AG10803 (cell line): ENCODE data around the gene ST7L.
"Not testable (repeated sequence)": the region's sequence is repeated elsewhere in the genome, so short reads cannot be mapped to it uniquely, and the experiment has no call there.

ENCODE experiments used
- DNase-seq: peaks from one replicate; pipeline ENCODE4 v3.0.0; 2010; ENCODE audit warnings: low read depth
- H3K4me3 ChIP-seq: 2 replicates; pipeline ENCODE4 v1.5.1; 2011; ENCODE audit warnings: mild to moderate bottlenecking, low read length, control low read depth
- TF ChIP-seq, protein P1 (sequence below): conservative IDR thresholded peaks from 2 replicates; pipeline ENCODE4 v1.5.1; 2011; ENCODE audit warnings: mild to moderate bottlenecking, low read length, control low read depth, inconsistent platforms

Gene ST7L, protein sequence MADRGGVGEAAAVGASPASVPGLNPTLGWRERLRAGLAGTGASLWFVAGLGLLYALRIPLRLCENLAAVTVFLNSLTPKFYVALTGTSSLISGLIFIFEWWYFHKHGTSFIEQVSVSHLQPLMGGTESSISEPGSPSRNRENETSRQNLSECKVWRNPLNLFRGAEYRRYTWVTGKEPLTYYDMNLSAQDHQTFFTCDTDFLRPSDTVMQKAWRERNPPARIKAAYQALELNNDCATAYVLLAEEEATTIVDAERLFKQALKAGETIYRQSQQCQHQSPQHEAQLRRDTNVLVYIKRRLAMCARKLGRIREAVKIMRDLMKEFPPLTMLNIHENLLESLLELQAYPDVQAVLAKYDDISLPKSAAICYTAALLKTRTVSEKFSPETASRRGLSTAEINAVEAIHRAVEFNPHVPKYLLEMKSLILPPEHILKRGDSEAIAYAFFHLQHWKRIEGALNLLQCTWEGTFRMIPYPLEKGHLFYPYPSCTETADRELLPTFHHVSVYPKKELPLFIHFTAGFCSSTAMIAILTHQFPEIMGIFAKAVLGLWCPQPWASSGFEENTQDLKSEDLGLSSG

DNA sequence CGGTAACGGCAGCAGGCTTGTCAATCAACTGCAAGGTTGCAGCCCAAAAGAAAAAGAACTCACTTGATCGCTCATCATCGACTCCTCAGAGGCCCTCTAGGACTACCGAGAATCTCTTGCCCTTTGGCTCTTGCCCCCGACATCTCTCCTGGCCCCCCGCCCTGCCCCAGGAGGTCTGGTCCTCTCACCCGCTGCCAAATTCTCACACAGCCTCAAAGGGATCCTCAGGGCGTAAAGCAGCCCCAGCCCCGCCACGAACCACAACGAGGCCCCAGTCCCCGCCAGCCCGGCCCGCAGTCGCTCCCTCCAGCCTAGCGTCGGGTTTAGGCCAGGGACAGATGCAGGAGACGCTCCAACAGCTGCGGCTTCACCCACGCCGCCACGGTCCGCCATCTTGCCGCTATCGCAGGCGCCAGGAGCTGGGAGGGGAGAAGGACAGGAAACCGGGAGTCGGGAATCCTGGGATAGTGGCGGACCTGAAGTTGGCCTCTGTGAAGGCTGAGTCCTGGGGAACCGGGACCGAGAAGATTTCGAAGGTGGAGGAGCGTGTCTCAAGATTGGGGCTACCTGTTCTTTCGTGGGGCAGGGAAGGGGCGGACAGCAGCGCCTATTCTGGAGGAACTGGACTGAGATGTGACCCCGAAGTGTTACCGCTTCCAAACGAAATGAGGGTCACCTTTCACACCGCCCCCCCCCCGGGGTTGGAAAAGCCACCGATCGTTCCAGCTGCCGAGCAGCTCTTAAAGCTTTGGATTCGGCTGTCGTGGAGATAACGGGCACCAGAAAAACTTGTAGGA, at the start of gene ST7L:
ST7L (minus strand) TSS at position 421 of the 797 bp plus-strand sequence; CDS start at position 393, 28 bp downstream.
- peak within 1 kb of the TSS; percentile 100 for H3K4me3 ChIP-seq
- DNase-seq: peak; percentile 76
- TF ChIP-seq, protein P1, sequence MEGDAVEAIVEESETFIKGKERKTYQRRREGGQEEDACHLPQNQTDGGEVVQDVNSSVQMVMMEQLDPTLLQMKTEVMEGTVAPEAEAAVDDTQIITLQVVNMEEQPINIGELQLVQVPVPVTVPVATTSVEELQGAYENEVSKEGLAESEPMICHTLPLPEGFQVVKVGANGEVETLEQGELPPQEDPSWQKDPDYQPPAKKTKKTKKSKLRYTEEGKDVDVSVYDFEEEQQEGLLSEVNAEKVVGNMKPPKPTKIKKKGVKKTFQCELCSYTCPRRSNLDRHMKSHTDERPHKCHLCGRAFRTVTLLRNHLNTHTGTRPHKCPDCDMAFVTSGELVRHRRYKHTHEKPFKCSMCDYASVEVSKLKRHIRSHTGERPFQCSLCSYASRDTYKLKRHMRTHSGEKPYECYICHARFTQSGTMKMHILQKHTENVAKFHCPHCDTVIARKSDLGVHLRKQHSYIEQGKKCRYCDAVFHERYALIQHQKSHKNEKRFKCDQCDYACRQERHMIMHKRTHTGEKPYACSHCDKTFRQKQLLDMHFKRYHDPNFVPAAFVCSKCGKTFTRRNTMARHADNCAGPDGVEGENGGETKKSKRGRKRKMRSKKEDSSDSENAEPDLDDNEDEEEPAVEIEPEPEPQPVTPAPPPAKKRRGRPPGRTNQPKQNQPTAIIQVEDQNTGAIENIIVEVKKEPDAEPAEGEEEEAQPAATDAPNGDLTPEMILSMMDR: no peak

DNA sequence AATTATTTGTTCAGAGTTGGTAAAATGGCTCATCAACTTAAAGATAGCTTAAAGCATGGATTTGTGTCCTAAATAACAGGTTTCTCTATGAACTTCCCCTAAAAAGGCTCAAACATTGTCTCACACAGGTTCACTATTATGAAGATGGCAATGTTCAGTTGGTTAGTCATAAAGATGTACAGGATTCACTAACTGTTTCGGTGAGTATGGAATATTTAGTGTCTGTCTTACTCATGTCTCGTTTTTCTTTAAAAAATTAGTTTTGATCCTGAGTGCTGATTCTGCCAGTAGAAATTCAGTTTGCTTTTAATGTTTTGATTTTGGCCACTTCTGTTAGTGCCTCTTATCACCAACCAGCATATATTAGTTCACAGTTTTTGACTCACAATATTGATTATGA, 48.0 kb upstream of the ST7L start:
- no peak for DNase-seq

DNA sequence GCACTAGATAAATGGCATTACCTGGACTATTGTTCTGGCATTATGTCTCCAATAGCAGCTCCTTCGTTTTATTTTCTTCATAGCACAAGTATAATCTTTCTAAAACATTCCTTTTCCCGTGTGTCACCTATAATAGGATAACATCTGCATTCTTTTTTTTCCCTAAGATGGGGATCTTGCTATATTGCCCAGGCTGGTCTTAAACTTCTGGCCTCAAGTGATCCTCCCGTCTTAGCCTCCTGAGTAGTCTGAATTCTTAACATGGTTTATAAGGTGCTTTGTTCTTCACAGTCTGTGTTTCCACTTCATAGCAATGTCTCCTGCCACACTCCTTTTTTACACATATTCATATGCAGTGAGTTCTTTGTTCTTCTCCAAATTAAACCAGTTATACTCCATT, 46.9 kb upstream of the ST7L start:
- TF ChIP-seq, protein P1: no peak
- H3K4me3 ChIP-seq: no peak overlapping the region
- DNase-seq: no peak

More for the DNA sequence above, 48.0 kb upstream of the ST7L start:
- no peak overlapping the region for H3K4me3 ChIP-seq
- TF ChIP-seq, protein P1: no peak

DNA sequence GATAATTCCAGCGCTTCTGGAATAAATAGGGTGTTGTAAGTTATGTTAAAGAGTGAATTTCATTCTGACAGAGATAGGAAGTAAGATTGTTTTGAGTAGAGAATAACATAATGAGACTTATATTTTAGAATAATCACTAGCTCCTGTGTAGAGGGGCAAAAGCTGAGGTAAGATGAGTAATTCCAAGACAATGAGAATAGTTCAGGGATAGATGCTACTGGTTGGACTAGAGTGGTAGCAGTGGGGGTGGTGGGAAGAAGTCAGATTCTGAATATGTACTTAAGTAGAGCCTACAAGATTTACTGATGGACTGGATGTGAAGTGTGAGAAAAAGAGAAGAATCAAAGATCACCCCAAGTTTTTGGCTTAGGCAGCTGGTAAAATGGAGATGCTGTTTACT, 32.3 kb upstream of the ST7L start:
- TF ChIP-seq, protein P1: no peak
- DNase-seq: no peak
- no peak overlapping the region for H3K4me3 ChIP-seq

DNA sequence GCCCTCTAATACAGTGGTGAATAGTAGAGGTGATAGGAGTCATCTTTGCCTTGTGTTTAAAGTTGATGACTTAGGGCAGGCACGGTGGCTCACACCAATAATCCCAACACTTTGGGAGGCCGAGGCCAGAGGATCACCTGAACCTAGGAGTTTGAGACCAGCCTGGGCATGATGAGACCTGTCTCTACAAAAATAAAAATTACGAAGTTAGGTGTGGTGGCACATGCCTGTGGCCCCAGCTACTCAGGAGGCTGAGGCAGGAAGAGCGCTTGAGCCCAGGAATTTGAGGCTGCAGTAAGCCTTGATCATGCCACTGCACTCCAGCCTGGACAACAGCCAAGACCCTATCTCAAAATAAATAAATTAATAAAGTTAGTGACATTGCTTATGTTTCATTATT, 27.3 kb upstream of the ST7L start:
- no peak overlapping the region for H3K4me3 ChIP-seq
- DNase-seq: no peak
- TF ChIP-seq, protein P1: no peak

DNA sequence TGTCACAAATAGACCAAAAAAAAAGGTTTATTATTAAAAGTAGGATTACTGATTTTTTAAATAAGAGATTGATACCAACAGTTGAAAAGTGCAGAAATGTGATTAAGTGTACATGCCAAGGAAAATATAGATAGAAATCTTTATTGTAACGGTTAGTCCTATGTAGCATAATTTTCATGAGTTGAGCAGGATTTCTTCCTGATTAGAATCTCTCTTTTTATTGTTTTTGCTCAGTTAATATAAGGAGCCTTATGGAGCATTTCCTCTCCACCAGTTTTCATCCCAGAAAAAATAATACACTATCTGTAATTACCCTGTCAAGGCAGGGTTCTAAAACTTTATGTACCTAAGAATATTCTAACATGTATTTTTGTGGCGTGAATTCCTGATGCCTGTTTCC, 24.1 kb upstream of the ST7L start:
- DNase-seq: no peak
- H3K4me3 ChIP-seq: no peak overlapping the region
- TF ChIP-seq, protein P1: no peak

DNA sequence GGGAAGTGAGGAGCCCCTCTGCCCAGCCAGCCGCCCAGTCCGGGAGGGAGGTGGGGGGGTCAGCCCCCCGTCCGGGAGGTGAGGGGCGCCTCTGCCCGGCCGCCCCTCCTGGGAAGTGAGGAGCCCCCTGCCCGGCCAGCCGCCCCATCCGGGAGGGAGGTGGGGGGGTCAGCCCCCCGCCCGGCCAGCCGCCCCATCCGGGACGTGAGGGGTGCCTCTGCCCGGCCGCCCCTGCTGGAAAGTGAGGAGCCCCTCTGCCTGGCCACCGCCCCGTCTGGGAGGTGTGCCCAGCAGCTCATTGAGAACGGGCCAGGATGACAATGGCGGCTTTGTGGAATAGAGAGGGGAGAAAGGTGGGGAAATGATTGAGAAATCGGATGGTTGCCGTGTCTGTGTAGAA, 21.5 kb upstream of the ST7L start:
- not testable (repeated sequence) for DNase-seq, H3K4me3 ChIP-seq
